ENCODE results near the gene MUC5B.

- no peak for TF ChIP-seq EGR1 (IDR thresholded peaks at IDR 0.05; ENCODE audit: low read depth in 2 of 2)
- peak; percentile 55 for TF ChIP-seq CTCF (IDR thresholded peaks at IDR 0.05; ENCODE audit: low read depth, low read length, missing input control)
- peak; percentile 31 to 58 for TF ChIP-seq RAD21 (IDR thresholded peaks at IDR 0.05)
- no peak for TF ChIP-seq REST (IDR thresholded peaks at IDR 0.05)
- TF ChIP-seq MAX (IDR thresholded peaks at IDR 0.05) = no peak
- no peak for TF ChIP-seq YY1 (IDR thresholded peaks at IDR 0.05)
- TF ChIP-seq TAF1 (conservative IDR thresholded peaks at IDR 0.05) = no peak
- no peak for TF ChIP-seq JUND (IDR thresholded peaks at IDR 0.05)
- TF ChIP-seq, protein P1, sequence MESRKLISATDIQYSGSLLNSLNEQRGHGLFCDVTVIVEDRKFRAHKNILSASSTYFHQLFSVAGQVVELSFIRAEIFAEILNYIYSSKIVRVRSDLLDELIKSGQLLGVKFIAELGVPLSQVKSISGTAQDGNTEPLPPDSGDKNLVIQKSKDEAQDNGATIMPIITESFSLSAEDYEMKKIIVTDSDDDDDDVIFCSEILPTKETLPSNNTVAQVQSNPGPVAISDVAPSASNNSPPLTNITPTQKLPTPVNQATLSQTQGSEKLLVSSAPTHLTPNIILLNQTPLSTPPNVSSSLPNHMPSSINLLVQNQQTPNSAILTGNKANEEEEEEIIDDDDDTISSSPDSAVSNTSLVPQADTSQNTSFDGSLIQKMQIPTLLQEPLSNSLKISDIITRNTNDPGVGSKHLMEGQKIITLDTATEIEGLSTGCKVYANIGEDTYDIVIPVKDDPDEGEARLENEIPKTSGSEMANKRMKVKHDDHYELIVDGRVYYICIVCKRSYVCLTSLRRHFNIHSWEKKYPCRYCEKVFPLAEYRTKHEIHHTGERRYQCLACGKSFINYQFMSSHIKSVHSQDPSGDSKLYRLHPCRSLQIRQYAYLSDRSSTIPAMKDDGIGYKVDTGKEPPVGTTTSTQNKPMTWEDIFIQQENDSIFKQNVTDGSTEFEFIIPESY (IDR thresholded peaks at IDR 0.05) = no peak
- no peak for TF ChIP-seq SP1 (IDR thresholded peaks at IDR 0.05)
These were observed 80.4 kb downstream of the MUC5B start for GRCh38 chr11:1303126-1303821.

Data from liver (tissue), 3 donors.